Mammary epithelial cell (primary cell): ENCODE results near the gene KCNJ9.

Source experiments
- CTCF ChIP-seq, 2 donors: IDR thresholded peaks in 1 of 2; conservative IDR thresholded peaks in 1 of 2; 2 replicates each; pipeline ENCODE4 v1.5.1; 2011 to 2012; ENCODE audit warnings: inconsistent platforms in 2 of 2, low read length in 2 of 2, mild to moderate bottlenecking in 2 of 2, control low read depth in 1 of 2, low read depth in 1 of 2; ENCODE audit not compliant: insufficient read depth in 1 of 2; ENCODE audit errors: extremely low read depth in 1 of 2
- EZH2 ChIP-seq: IDR thresholded peaks from 2 replicates; pipeline ENCODE4 v1.6.1; 2012; ENCODE audit warnings: low read length, inconsistent platforms, borderline replicate concordance

GRCh38 chr1:160097911-160098851 is 16.8 kb downstream of the KCNJ9 start, which contains the start of gene IGSF8:
- TF ChIP-seq CTCF (conservative IDR thresholded peaks at IDR 0.05 in 1 of 2, IDR thresholded peaks at IDR 0.05 in 1 of 2; ENCODE audit: extremely low read depth in 1 of 2, insufficient read depth in 1 of 2, low read depth in 1 of 2, low read length in 2 of 2) (no peak), EZH2 (no peak)
